Measurements from ENCODE around the gene CLCN2.

DNA sequence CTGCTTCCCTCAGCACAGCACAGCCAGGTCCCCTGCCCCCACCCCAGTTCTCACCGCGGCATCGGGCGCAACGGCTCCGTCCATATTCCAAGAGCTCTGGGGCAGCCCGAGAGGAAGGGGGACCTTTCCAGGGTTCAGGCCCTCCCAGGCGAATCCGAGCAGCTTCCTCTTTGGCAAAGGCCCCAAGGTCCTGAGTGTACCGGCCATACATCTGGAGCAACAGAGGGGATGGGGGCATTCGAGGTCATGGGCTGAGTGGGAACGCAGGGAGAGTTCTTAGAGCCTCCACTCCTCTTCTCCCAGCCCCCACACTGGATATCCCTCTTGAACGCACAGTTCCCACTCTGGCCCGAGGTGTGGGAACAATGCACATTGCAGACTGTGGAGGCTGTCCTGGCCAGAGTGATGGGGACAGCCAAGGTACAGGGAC, 2.5 kb downstream of the CLCN2 start:
- TF ChIP-seq EZH2 (IDR thresholded peaks at IDR 0.05; ENCODE audit: low read length, missing control alignments) (no peak), CTCF (conservative IDR thresholded peaks at IDR 0.05 in 1 of 2, IDR thresholded peaks at IDR 0.05 in 1 of 2; ENCODE audit: low read depth in 1 of 2, low read length in 2 of 2) (no peak)

All from fibroblast of lung (primary cell).